GM18868 (cell line): ENCODE data around the gene RADIL.
"Not testable (repeated sequence)": the region's sequence is repeated elsewhere in the genome, so short reads cannot be mapped to it uniquely, and the experiment has no call there.

Experiments used
- ATAC-seq: cut with Tn5 transposase; IDR thresholded peaks from one replicate; pipeline ENCODE4 v1.9.1; 2021; ENCODE audit warnings: mild to moderate bottlenecking, moderate library complexity; ENCODE audit not compliant: unreplicated experiment

RADIL gene

GRCh38 chr7:4794171-4794570, 89.3 kb downstream of the RADIL start:
- not testable (repeated sequence) for ATAC-seq

GRCh38 chr7:4793385-4793993, 90.0 kb downstream of the RADIL start:
- ATAC-seq, result not testable (repeated sequence)

- no peak for ATAC-seq
Observed at GRCh38 chr7:4792537-4793126, 90.9 kb downstream of the RADIL start.

GRCh38 chr7:4791738-4792536, 91.6 kb downstream of the RADIL start:
- peak; percentile 71 for ATAC-seq

GRCh38 chr7:4791101-4791737, 92.3 kb downstream of the RADIL start:
- ATAC-seq, result no peak

GRCh38 chr7:4790516-4790991, 93.0 kb downstream of the RADIL start:
- no peak for ATAC-seq

GRCh38 chr7:4790078-4790465, 93.4 kb downstream of the RADIL start:
- no peak for ATAC-seq

GRCh38 chr7:4789194-4790077, 94.1 kb downstream of the RADIL start:
- no peak for ATAC-seq

GRCh38 chr7:4788627-4789189, 94.8 kb downstream of the RADIL start:
- no peak for ATAC-seq

- ATAC-seq, result no peak
Observed at GRCh38 chr7:4787947-4788626, 95.4 kb downstream of the RADIL start.

- ATAC-seq, result no peak
Observed at GRCh38 chr7:4787541-4787940, 96.0 kb downstream of the RADIL start.

GRCh38 chr7:4786015-4786414, 97.5 kb downstream of the RADIL start:
- ATAC-seq, result no peak

GRCh38 chr7:4785371-4785770, 98.1 kb downstream of the RADIL start:
- ATAC-seq, result no peak

- ATAC-seq, result no peak
Observed at GRCh38 chr7:4784799-4785198, 98.7 kb downstream of the RADIL start.

GRCh38 chr7:4783762-4784351, 99.7 kb downstream of the RADIL start:
- no peak for ATAC-seq

GRCh38 chr7:4783292-4783652, 100.2 kb downstream of the RADIL start:
- no peak for ATAC-seq

GRCh38 chr7:4782333-4783291, 100.9 kb downstream of the RADIL start:
- ATAC-seq, result no peak

GRCh38 chr7:4781366-4782069, 102.0 kb downstream of the RADIL start:
- no peak for ATAC-seq
